Keratinocyte (primary cell): ENCODE results near the gene RAB6A. TPM values are rescaled to one million over a fixed set of nuclear protein-coding genes. Genes with fewer than 3 reads are reported as not detected.

ENCODE experiments used
- DNase-seq: peaks from one replicate; pipeline ENCODE4 v3.0.0-alpha.2; 2011; ENCODE audit warnings: low read depth, missing footprints, low spot score
- FAIRE-seq: peaks from 2 replicates; lab custom pipeline; 2011; peaks lifted over from hg19 to GRCh38; lab: Jason Lieb, UNC
- H2AFZ ChIP-seq: 2 replicates; pipeline ENCODE4 v1.6.0; 2012; ENCODE audit warnings: low read length, control low read depth, inconsistent platforms; ENCODE audit not compliant: control insufficient read depth
- H3K27ac ChIP-seq: 2 replicates; pipeline ENCODE4 v1.5.1; 2011; ENCODE audit warnings: low read length; ENCODE audit not compliant: control insufficient read depth, insufficient read depth
- H3K27me3 ChIP-seq: 3 replicates; pipeline ENCODE4 v1.6.0; 2011; ENCODE audit warnings: low read length; ENCODE audit not compliant: control insufficient read depth, insufficient read depth; ENCODE audit errors: extremely low read depth
- H3K36me3 ChIP-seq, 2 experiments: 2 replicates in 1 of 2; 3 replicates in 1 of 2; pipeline ENCODE4 v1.5.1; 2011; ENCODE audit warnings: low read length in 2 of 2, mild to moderate bottlenecking in 1 of 2; ENCODE audit not compliant: control insufficient read depth in 2 of 2, insufficient read depth in 2 of 2; ENCODE audit errors: extremely low read depth in 1 of 2
- H3K4me1 ChIP-seq: 3 replicates; pipeline ENCODE4 v1.5.1; 2011; ENCODE audit warnings: low read length; ENCODE audit not compliant: control insufficient read depth, insufficient read depth; ENCODE audit errors: extremely low read depth
- H3K4me2 ChIP-seq: 3 replicates; pipeline ENCODE4 v1.6.0; 2011; ENCODE audit warnings: low read depth, low read length; ENCODE audit not compliant: control insufficient read depth, insufficient read depth; ENCODE audit errors: extremely low read depth
- H3K4me3 ChIP-seq, 3 experiments: fragments of 200-600 bp in 1 of 3; sonication (generic) in 1 of 3; 2 replicates in 2 of 3; 3 replicates in 1 of 3; pipeline ENCODE4 v1.5.1; 2011 to 2016; ENCODE audit warnings: low read length in 3 of 3, mild to moderate bottlenecking in 3 of 3, control low read depth in 2 of 3, inconsistent platforms in 1 of 3, low read depth in 1 of 3, mixed read lengths in 1 of 3, mixed run types in 1 of 3, moderate library complexity in 1 of 3; ENCODE audit not compliant: control insufficient read depth in 2 of 3, insufficient read depth in 2 of 3; ENCODE audit errors: extremely low read depth in 1 of 3
- H3K79me2 ChIP-seq: 2 replicates; pipeline ENCODE4 v1.6.0; 2012; ENCODE audit warnings: low read length; ENCODE audit not compliant: control insufficient read depth, insufficient read depth
- H3K9ac ChIP-seq: 3 replicates; pipeline ENCODE4 v1.6.0; 2011; ENCODE audit warnings: low read length; ENCODE audit not compliant: control insufficient read depth, insufficient read depth; ENCODE audit errors: extremely low read depth
- H3K9me1 ChIP-seq: 3 replicates; pipeline ENCODE4 v1.6.0; 2011; ENCODE audit warnings: low read length; ENCODE audit not compliant: control insufficient read depth, insufficient read depth; ENCODE audit errors: extremely low read depth
- H3K9me3 ChIP-seq: 2 replicates; pipeline ENCODE4 v1.5.1; 2012; ENCODE audit warnings: low read depth, low read length; ENCODE audit not compliant: control insufficient read depth
- H4K20me1 ChIP-seq: 3 replicates; pipeline ENCODE4 v1.6.0; 2011; ENCODE audit warnings: low read length; ENCODE audit not compliant: control insufficient read depth, insufficient read depth; ENCODE audit errors: extremely low read depth
- CTCF ChIP-seq, 3 experiments: IDR thresholded peaks in 1 of 3; conservative IDR thresholded peaks in 1 of 3; optimal IDR thresholded peaks in 1 of 3; 2 replicates in 2 of 3; 3 replicates in 1 of 3; pipeline versions ENCODE3 to v1.5.1; 2011; ENCODE audit warnings: low read length in 3 of 3, mild to moderate bottlenecking in 3 of 3, moderate library complexity in 2 of 3, control low read depth in 1 of 3, inconsistent platforms in 1 of 3; ENCODE audit not compliant: insufficient read depth in 2 of 3; ENCODE audit errors: extremely low read depth in 1 of 3
- EZH2 ChIP-seq: IDR thresholded peaks from one replicate; pipeline ENCODE4 v1.6.1; 2012; ENCODE audit warnings: inconsistent platforms, mild to moderate bottlenecking, low read length, moderate library complexity
- dilution Hi-C: fragments of 300-500 bp; cut with MboI; formaldehyde crosslinking; loops from one replicate; pipeline ENCODE4 v1.7.0; 2020; ENCODE audit warnings: low sequenced_read_pairs; ENCODE audit not compliant: extremely low pct_ligation_motif_present
- polyA plus RNA-seq, 5 experiments: library from polyadenylated mRNA; depleted of rRNA in 3 of 5; stranded (reverse) in 3 of 5; stranded (forward) in 1 of 5; unstranded in 1 of 5; fragments of >200 nt; gene quantifications; 1 replicate in 1 of 5; 2 replicates in 3 of 5; 3 replicates in 1 of 5; pipeline versions ENCODE4 v1.2.1 to v1.2.3, GENCODE V29; 2011 to 2012; ENCODE audit warnings: missing spikeins in 2 of 5, low read depth in 1 of 5, low replicate concordance in 1 of 5

Gene RAB6A
- polyA plus RNA-seq, 1 donor (not counting 4 experiments of a cell fraction or from before 2014, with no cell fraction given) = 142 TPM

- Histone ChIP-seq H3K9ac (no peak overlapping the region), H2AFZ (no peak overlapping the region), H3K4me3 (no peak overlapping the region), H3K36me3 (no peaks in the 10 kb centered on the region), H3K9me1 (no peaks in the 10 kb centered on the region), H3K79me2 (no peaks in the 10 kb centered on the region), H3K27ac (no peak overlapping the region), H3K4me1 (peaks cover 8% of the 10 kb centered on the region), H3K9me3 (no peaks in the 10 kb centered on the region), H4K20me1 (no peaks in the 10 kb centered on the region), H3K4me2 (no peak overlapping the region), H3K27me3 (peaks cover 20% of the 10 kb centered on the region)
- dilution Hi-C loops = no loop called here
- DNase-seq (no peak), FAIRE-seq (no peak)
- TF ChIP-seq CTCF (optimal IDR thresholded peaks at IDR 0.05 in 1 of 3, IDR thresholded peaks at IDR 0.05 in 1 of 3, conservative IDR thresholded peaks at IDR 0.05 in 1 of 3; ENCODE audit: extremely low read depth in 1 of 3, insufficient read depth in 2 of 3, low read length in 3 of 3) = no peak
- TF ChIP-seq EZH2 = no peak
These were observed 108.7 kb downstream of the RAB6A start for GRCh38 chr11:73652046-73652730.

GRCh38 chr11:73651661-73652045 is 109.2 kb downstream of the RAB6A start:
- H3K4me1 ChIP-seq = peaks cover 11% of the 10 kb centered on the region
- H3K4me2 ChIP-seq = no peak overlapping the region
- H3K9me3 ChIP-seq = no peaks in the 10 kb centered on the region
- no peak for FAIRE-seq
- no peak overlapping the region for H3K4me3 ChIP-seq
- dilution Hi-C loops = no loop called here
- TF ChIP-seq CTCF (optimal IDR thresholded peaks at IDR 0.05 in 1 of 3, IDR thresholded peaks at IDR 0.05 in 1 of 3, conservative IDR thresholded peaks at IDR 0.05 in 1 of 3; ENCODE audit: extremely low read depth in 1 of 3, insufficient read depth in 2 of 3, low read length in 3 of 3) = no peak
- H3K27me3 ChIP-seq = peaks cover 20% of the 10 kb centered on the region
- H3K36me3 ChIP-seq = no peaks in the 10 kb centered on the region
- H2AFZ ChIP-seq = no peak overlapping the region
- H3K9me1 ChIP-seq = no peaks in the 10 kb centered on the region
- H3K9ac ChIP-seq = no peak overlapping the region
- no peaks in the 10 kb centered on the region for H3K79me2 ChIP-seq
- no peaks in the 10 kb centered on the region for H4K20me1 ChIP-seq
- no peak overlapping the region for H3K27ac ChIP-seq
- no peak for DNase-seq
